Tibial nerve (tissue), 4 donors: ENCODE data around the gene MDK.

ENCODE experiments used
- EP300 ChIP-seq, 2 donors: sonication (generic); formaldehyde crosslinking; IDR thresholded peaks; one replicate each; pipeline ENCODE4 v1.6.1; 2017; ENCODE audit warnings: antibody characterized with exemption in 2 of 2, mild to moderate bottlenecking in 1 of 2
- POLR2A ChIP-seq, 2 donors: fragments of 450-650 bp; IDR thresholded peaks; one replicate each; pipeline ENCODE4 v1.6.1; 2017; ENCODE audit warnings: antibody characterized with exemption in 2 of 2, mild to moderate bottlenecking in 2 of 2, moderate library complexity in 2 of 2
- TF ChIP-seq, protein P1 (sequence below), 5 experiments: fragments of 200-600 bp in 3 of 5; fragments of 450-650 bp in 2 of 5; sonication (generic) in 3 of 5; IDR thresholded peaks; one replicate each; pipeline ENCODE4 v1.5.1; 2016 to 2019; ENCODE audit warnings: antibody characterized with exemption in 5 of 5, mild to moderate bottlenecking in 3 of 5, moderate library complexity in 2 of 5

DNA sequence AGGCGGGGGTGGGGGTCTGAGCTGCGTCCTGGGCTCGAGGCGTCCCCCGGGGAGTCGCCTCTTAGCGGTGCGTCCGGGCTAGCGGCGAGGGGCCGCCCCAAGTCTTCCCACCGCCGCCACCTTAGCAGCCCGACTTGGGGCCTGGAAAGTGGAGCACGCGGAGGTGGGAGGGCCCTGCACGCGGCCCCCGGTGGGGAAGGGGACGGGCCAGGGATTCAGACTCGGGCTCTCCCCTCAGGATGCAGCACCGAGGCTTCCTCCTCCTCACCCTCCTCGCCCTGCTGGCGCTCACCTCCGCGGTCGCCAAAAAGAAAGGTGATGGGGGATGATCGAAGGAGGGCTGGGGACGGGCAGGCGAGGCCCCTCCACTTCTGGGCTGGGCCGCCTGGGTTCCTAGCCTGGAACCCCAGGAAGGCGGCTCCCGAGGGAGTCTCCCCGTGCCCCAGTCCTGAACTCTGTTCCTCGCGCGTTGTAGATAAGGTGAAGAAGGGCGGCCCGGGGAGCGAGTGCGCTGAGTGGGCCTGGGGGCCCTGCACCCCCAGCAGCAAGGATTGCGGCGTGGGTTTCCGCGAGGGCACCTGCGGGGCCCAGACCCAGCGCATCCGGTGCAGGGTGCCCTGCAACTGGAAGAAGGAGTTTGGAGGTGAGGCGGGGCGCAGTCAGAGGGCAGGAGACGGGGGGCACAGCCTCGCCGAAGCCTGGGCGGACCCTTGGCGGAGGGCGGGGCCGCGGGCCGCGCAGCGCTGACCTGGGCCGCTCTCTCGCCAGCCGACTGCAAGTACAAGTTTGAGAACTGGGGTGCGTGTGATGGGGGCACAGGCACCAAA is 563 bp downstream of the MDK start:
- TF ChIP-seq, protein P1, sequence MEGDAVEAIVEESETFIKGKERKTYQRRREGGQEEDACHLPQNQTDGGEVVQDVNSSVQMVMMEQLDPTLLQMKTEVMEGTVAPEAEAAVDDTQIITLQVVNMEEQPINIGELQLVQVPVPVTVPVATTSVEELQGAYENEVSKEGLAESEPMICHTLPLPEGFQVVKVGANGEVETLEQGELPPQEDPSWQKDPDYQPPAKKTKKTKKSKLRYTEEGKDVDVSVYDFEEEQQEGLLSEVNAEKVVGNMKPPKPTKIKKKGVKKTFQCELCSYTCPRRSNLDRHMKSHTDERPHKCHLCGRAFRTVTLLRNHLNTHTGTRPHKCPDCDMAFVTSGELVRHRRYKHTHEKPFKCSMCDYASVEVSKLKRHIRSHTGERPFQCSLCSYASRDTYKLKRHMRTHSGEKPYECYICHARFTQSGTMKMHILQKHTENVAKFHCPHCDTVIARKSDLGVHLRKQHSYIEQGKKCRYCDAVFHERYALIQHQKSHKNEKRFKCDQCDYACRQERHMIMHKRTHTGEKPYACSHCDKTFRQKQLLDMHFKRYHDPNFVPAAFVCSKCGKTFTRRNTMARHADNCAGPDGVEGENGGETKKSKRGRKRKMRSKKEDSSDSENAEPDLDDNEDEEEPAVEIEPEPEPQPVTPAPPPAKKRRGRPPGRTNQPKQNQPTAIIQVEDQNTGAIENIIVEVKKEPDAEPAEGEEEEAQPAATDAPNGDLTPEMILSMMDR (IDR thresholded peaks at IDR 0.05) = no peak
- TF ChIP-seq EP300 (IDR thresholded peaks at IDR 0.05) (no peak), POLR2A (IDR thresholded peaks at IDR 0.05) (no peak)
